K562 (cell line): Measurements from ENCODE around the gene PIEZO2. TPM values are rescaled to one million over a fixed set of nuclear protein-coding genes. Genes with fewer than 3 reads are reported as not detected.

Source experiments
- ATAC-seq: fragments of 200-7000 bp; cut with Tn5 transposase; 3 replicates; pipeline ENCODE4 v1.9.1; 2020; ENCODE audit warnings: moderate library complexity
- BruUV-seq: library from RNA; stranded (reverse); fragments of 400-500 nt; replicated peaks from 2 replicates; lab custom pipeline; 2021; lab: Mats Ljungman, UMichigan
- CTCF ChIA-PET: fragments of 300-600 bp; formaldehyde crosslinking; extraction: SDS; loops from one replicate; lab custom pipeline; 2021; ENCODE audit warnings: low intra/inter-chr PET ratio; lab: Yijun Ruan, JAX
- POLR2A ChIA-PET: fragments of 300-600, 350-650 bp; sonication (Branson Sonifier 250); formaldehyde crosslinking; extraction: SDS; loops from one replicate; lab custom pipeline; 2021; ENCODE audit warnings: antibody characterized with exemption, inconsistent platforms; lab: Yijun Ruan, JAX
- DNase-seq, 4 experiments: peaks; one replicate each; pipeline versions ENCODE4 v3.0.0 to v3.0.0-alpha.2; 2011 to 2018; ENCODE audit warnings: low spot score in 3 of 4, mixed read lengths in 3 of 4; ENCODE audit errors: extremely low read depth in 1 of 4
- FAIRE-seq: peaks from 2 replicates; lab custom pipeline; 2011; peaks lifted over from hg19 to GRCh38; lab: Jason Lieb, UNC
- H2AFZ ChIP-seq: 2 replicates; pipeline ENCODE4 v1.6.0; 2011; ENCODE audit warnings: low read depth, low read length, control low read depth, inconsistent platforms
- H3K27ac ChIP-seq: fragments of 200-600 bp; 3 replicates; pipeline ENCODE4 v1.8.0; 2011; ENCODE audit warnings: low read depth, mild to moderate bottlenecking, control low read depth, inconsistent platforms, low read length, moderate library complexity, mixed read lengths; ENCODE audit errors: extremely low read depth
- H3K27me3 ChIP-seq, 2 experiments: fragments of 300-600 bp in 1 of 2; 2 replicates in 1 of 2; 3 replicates in 1 of 2; pipeline versions ENCODE4 v1.6.0 to v1.8.0; 2011; ENCODE audit warnings: inconsistent platforms in 2 of 2, low read length in 2 of 2, mild to moderate bottlenecking in 1 of 2, mixed read lengths in 1 of 2, moderate library complexity in 1 of 2; ENCODE audit not compliant: control insufficient read depth in 2 of 2, insufficient read depth in 2 of 2
- H3K36me3 ChIP-seq: fragments of 300-600 bp; 3 replicates; pipeline ENCODE4 v1.8.0; 2011; ENCODE audit warnings: mild to moderate bottlenecking, low read length, inconsistent platforms; ENCODE audit not compliant: control insufficient read depth, insufficient read depth
- H3K4me1 ChIP-seq, 2 experiments: fragments of 200-600 bp in 1 of 2; replicated peaks in 1 of 2; 2 replicates in 1 of 2; 3 replicates in 1 of 2; pipeline versions ENCODE4 v1.5.1 to v1.8.0; 2011; ENCODE audit warnings: inconsistent platforms in 2 of 2, low read length in 2 of 2, mild to moderate bottlenecking in 1 of 2, mixed read lengths in 1 of 2, moderate library complexity in 1 of 2; ENCODE audit not compliant: control insufficient read depth in 2 of 2, insufficient read depth in 2 of 2
- H3K4me2 ChIP-seq: 2 replicates; pipeline ENCODE4 v1.6.1; 2011; ENCODE audit warnings: low read length, control low read depth, inconsistent platforms, mixed read lengths; ENCODE audit not compliant: insufficient read depth
- H3K4me3 ChIP-seq: fragments of 200-600 bp; sonication (generic), shearing (Covaris generic); 2 replicates; pipeline ENCODE4 v1.5.1; 2016; ENCODE audit warnings: control low read depth, inconsistent platforms
- H3K79me2 ChIP-seq: fragments of 200-600 bp; 3 replicates; pipeline ENCODE4 v1.8.0; 2011; ENCODE audit warnings: low read length, inconsistent platforms; ENCODE audit not compliant: control insufficient read depth, insufficient read depth
- H3K9ac ChIP-seq, 2 experiments: 2 replicates each; pipeline versions ENCODE4 v1.6.0 to v1.6.1; 2011; ENCODE audit warnings: low read depth in 2 of 2, low read length in 2 of 2, control low read depth in 1 of 2, inconsistent platforms in 1 of 2, mild to moderate bottlenecking in 1 of 2, mixed read lengths in 1 of 2; ENCODE audit not compliant: insufficient read depth in 1 of 2
- H3K9me1 ChIP-seq: one replicate; pipeline ENCODE4 v1.6.0; 2011; ENCODE audit warnings: inconsistent platforms, mild to moderate bottlenecking, low read length, moderate library complexity; ENCODE audit not compliant: control insufficient read depth, insufficient read depth
- H3K9me3 ChIP-seq: replicated peaks from 2 replicates; pipeline ENCODE4 v1.5.1; 2011; ENCODE audit warnings: low read depth, low read length, inconsistent platforms; ENCODE audit not compliant: control insufficient read depth, insufficient read depth
- H4K20me1 ChIP-seq: replicated peaks from 2 replicates; pipeline ENCODE4 v1.6.1; 2011; ENCODE audit warnings: low read length, inconsistent platforms, mixed read lengths; ENCODE audit not compliant: control insufficient read depth, insufficient read depth
- CHCHD3 ChIP-seq: fragments of 250-450 bp; sonication (Bioruptor Pico); IDR thresholded peaks from 2 replicates; pipeline ENCODE4 v2.1.2; 2022; ENCODE audit warnings: mild to moderate bottlenecking
- CREBBP ChIP-seq: IDR thresholded peaks from one replicate; pipeline ENCODE4 v1.6.1; 2012; ENCODE audit warnings: low read depth, mild to moderate bottlenecking, control low read depth, inconsistent platforms, low read length
- KDM2B ChIP-seq: fragments of 250-450 bp; sonication (Bioruptor Pico); IDR thresholded peaks from 2 replicates; pipeline ENCODE4 v1.8.0; 2021; ENCODE audit warnings: mild to moderate bottlenecking, moderate library complexity
- POLR2B ChIP-seq: fragments of 450-650 bp; IDR thresholded peaks from 2 replicates; pipeline ENCODE4 v1.6.1; 2018; ENCODE audit warnings: low read depth; ENCODE audit not compliant: partially characterized antibody
- PYGO2 ChIP-seq: fragments of 450-650 bp; IDR thresholded peaks from 2 replicates; pipeline ENCODE4 v1.6.1; 2016; ENCODE audit warnings: mild to moderate bottlenecking, missing genetic modification characterization, moderate library complexity, missing compliant biosample characterization
- RBM39 ChIP-seq: fragments of 200-400 bp; formaldehyde crosslinking; optimal IDR thresholded peaks from 2 replicates; pipeline ENCODE3; 2018; ENCODE audit warnings: low read depth, low read length
- RHOXF2B ChIP-seq: fragments of 250-450 bp; sonication (Bioruptor Pico); conservative IDR thresholded peaks from 2 replicates; pipeline ENCODE4 v1.5.1; 2021
- SLC30A9 ChIP-seq: fragments of 250-450 bp; sonication (Bioruptor Pico); IDR thresholded peaks from 2 replicates; pipeline ENCODE4 v1.8.0; 2022; ENCODE audit warnings: mild to moderate bottlenecking, moderate library complexity
- WHSC1 ChIP-seq: IDR thresholded peaks from one replicate; pipeline ENCODE4 v1.6.1; 2012; ENCODE audit warnings: low read length, control low read depth, inconsistent platforms
- ZNF140 ChIP-seq: fragments of 250-450 bp; sonication (Bioruptor Pico); IDR thresholded peaks from 2 replicates; pipeline ENCODE4 v1.8.0; 2021; ENCODE audit warnings: moderate library complexity, mild to moderate bottlenecking, inconsistent platforms
- ZNF253 ChIP-seq: fragments of 250-450 bp; sonication (Bioruptor Pico); conservative IDR thresholded peaks from 2 replicates; pipeline ENCODE4 v1.6.1; 2021; ENCODE audit warnings: mild to moderate bottlenecking
- WGBS: fragments of 100-300 bp; shearing (Covaris generic); methylation state at CpG from one replicate; pipeline ENCODE4 v1.1.6; 2016; ENCODE audit warnings: low coverage, mixed read lengths; ENCODE audit not compliant: insufficient coverage; ENCODE audit errors: missing lambda C conversion rate; 5-methylcytosine and 5-hydroxymethylcytosine counted together
- in situ Hi-C: fragments of 300-500 bp; cut with MboI; formaldehyde crosslinking; loops from 4 replicates; pipeline ENCODE4 v1.15.0; 2018; ENCODE audit warnings: inconsistent platforms, mixed read lengths
- intact Hi-C: fragments of 100-400 bp; cut with micrococcal nuclease; formaldehyde crosslinking; loops from 2 replicates; pipeline ENCODE4 v1.14.2; 2022
- polyA plus RNA-seq, 8 experiments: library from polyadenylated mRNA; depleted of rRNA in 4 of 8; stranded (reverse) in 5 of 8; unstranded in 3 of 8; fragments of >200 nt; fragmentation: Nextera tagmentation in 2 of 8; fragmentation: Illumina TruSeq in 1 of 8; extraction: Ambion mirVana in 2 of 8; extraction: Trizol in 1 of 8; gene quantifications; 2 replicates each; pipeline versions ENCODE4 v1.2.1 to v1.2.3, GENCODE V29; 2011 to 2014; ENCODE audit warnings: inconsistent platforms in 1 of 8, missing spikeins in 1 of 8
- total RNA-seq, 7 experiments: library from RNA; depleted of rRNA in 6 of 7; stranded (reverse); fragments of >200 nt in 6 of 7; fragmentation: Illumina TruSeq in 2 of 7; extraction: Trizol in 2 of 7; gene quantifications; 2 replicates each; pipeline versions ENCODE4 v1.2.1 to v1.2.3, GENCODE V29; 2011 to 2021; ENCODE audit warnings: low replicate concordance in 1 of 7
- TF ChIP-seq, protein P1 (sequence below): sonication (generic); formaldehyde crosslinking; IDR thresholded peaks from 2 replicates; pipeline ENCODE4 v1.8.1; 2023; ENCODE audit warnings: mild to moderate bottlenecking, missing genetic modification reagents
- TF ChIP-seq, protein P2 (sequence below): sonication (generic); formaldehyde crosslinking; IDR thresholded peaks from 2 replicates; pipeline ENCODE4 v1.8.0; 2022; ENCODE audit warnings: missing genetic modification reagents, mild to moderate bottlenecking, borderline replicate concordance
- TF ChIP-seq, protein P3 (sequence below): fragments of 450-650 bp; IDR thresholded peaks from 2 replicates; pipeline ENCODE4 v1.6.1; 2018; ENCODE audit not compliant: partially characterized antibody
- TF ChIP-seq, protein P4 (sequence below): fragments of 250-450 bp; sonication (Bioruptor Pico); IDR thresholded peaks from 2 replicates; pipeline ENCODE4 v1.8.0; 2022; ENCODE audit warnings: moderate library complexity, mild to moderate bottlenecking, inconsistent platforms

PIEZO2 gene
- total and polyA plus RNA-seq, 9 of the 15 experiments (the other 6 are each of a cell fraction or from before 2014, with no cell fraction given), result 0.54 to 4.1 (median 2.0) TPM

DNA sequence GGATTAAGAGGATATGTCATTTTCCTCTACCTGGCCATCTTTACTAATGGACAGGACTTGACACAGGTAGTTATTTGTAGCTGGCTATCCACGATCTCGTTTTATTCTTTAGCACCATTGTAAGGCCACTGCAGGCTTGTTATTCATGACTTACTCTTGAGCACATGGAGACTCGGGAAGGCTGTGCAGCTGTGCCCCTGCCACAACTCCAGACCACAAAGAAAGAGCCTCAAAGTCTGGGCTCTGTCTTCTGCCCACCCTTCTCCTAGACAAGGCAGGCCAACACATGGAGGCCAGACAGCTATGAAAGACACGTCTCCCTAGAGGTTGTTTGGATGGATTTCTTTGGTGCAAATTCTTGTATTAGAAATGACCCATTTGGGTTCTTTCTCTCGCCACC is 489.8 kb downstream of the PIEZO2 start:
- Histone ChIP-seq H3K9me1 (no peaks in the 10 kb centered on the region), H3K9me3 (no peaks in the 10 kb centered on the region), H2AFZ (no peak overlapping the region), H3K4me3 (no peak overlapping the region), H3K36me3 (no peaks in the 10 kb centered on the region), H3K4me1 (no peaks in the 10 kb centered on the region; a peak in 1 of 5 replicates), H4K20me1 (no peaks in the 10 kb centered on the region), H3K9ac (no peak overlapping the region), H3K27me3 (peaks cover 36 to 50% of the 10 kb centered on the region in 2 experiments), H3K79me2 (no peaks in the 10 kb centered on the region), H3K27ac (no peak overlapping the region), H3K4me2 (no peak overlapping the region)
- ATAC-seq (peak; percentile 27; the same call in 1 of the 3 replicates), DNase-seq (no peak), FAIRE-seq (no peak)
- WGBS, result 2% methylated on average over 5 of the region's 5 CpGs
- in situ Hi-C loops (no loop called here), intact Hi-C loops (no loop called here)
- POLR2A ChIA-PET, result interaction anchor here (0.6 to 1.7 kb wide), 7 partner anchors 10 to 1322 kb away, joined by 3 to 4 read pairs (median 3); partner anchors contain the start of gene IMPA2
- BruUV-seq, result no TSS peak
- CTCF ChIA-PET, result no interaction called here
- TF ChIP-seq ZNF253 (no peak), POLR2B (no peak), SLC30A9 (CRISPR knock-in tag) (no peak), ZNF140 (CRISPR knock-in tag) (no peak), PYGO2 (tag) (no peak), WHSC1 (no peak), RBM39 (no peak), RHOXF2B (CRISPR knock-in tag) (no peak), KDM2B (CRISPR knock-in tag) (no peak), CREBBP (no peak), CHCHD3 (CRISPR knock-in tag) (no peak)
- TF ChIP-seq, protein P1, sequence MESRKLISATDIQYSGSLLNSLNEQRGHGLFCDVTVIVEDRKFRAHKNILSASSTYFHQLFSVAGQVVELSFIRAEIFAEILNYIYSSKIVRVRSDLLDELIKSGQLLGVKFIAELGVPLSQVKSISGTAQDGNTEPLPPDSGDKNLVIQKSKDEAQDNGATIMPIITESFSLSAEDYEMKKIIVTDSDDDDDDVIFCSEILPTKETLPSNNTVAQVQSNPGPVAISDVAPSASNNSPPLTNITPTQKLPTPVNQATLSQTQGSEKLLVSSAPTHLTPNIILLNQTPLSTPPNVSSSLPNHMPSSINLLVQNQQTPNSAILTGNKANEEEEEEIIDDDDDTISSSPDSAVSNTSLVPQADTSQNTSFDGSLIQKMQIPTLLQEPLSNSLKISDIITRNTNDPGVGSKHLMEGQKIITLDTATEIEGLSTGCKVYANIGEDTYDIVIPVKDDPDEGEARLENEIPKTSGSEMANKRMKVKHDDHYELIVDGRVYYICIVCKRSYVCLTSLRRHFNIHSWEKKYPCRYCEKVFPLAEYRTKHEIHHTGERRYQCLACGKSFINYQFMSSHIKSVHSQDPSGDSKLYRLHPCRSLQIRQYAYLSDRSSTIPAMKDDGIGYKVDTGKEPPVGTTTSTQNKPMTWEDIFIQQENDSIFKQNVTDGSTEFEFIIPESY (CRISPR knock-in tag), result no peak
- TF ChIP-seq, protein P2, sequence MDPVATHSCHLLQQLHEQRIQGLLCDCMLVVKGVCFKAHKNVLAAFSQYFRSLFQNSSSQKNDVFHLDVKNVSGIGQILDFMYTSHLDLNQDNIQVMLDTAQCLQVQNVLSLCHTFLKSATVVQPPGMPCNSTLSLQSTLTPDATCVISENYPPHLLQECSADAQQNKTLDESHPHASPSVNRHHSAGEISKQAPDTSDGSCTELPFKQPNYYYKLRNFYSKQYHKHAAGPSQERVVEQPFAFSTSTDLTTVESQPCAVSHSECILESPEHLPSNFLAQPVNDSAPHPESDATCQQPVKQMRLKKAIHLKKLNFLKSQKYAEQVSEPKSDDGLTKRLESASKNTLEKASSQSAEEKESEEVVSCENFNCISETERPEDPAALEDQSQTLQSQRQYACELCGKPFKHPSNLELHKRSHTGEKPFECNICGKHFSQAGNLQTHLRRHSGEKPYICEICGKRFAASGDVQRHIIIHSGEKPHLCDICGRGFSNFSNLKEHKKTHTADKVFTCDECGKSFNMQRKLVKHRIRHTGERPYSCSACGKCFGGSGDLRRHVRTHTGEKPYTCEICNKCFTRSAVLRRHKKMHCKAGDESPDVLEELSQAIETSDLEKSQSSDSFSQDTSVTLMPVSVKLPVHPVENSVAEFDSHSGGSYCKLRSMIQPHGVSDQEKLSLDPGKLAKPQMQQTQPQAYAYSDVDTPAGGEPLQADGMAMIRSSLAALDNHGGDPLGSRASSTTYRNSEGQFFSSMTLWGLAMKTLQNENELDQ (CRISPR knock-in tag), result no peak
- TF ChIP-seq, protein P3, sequence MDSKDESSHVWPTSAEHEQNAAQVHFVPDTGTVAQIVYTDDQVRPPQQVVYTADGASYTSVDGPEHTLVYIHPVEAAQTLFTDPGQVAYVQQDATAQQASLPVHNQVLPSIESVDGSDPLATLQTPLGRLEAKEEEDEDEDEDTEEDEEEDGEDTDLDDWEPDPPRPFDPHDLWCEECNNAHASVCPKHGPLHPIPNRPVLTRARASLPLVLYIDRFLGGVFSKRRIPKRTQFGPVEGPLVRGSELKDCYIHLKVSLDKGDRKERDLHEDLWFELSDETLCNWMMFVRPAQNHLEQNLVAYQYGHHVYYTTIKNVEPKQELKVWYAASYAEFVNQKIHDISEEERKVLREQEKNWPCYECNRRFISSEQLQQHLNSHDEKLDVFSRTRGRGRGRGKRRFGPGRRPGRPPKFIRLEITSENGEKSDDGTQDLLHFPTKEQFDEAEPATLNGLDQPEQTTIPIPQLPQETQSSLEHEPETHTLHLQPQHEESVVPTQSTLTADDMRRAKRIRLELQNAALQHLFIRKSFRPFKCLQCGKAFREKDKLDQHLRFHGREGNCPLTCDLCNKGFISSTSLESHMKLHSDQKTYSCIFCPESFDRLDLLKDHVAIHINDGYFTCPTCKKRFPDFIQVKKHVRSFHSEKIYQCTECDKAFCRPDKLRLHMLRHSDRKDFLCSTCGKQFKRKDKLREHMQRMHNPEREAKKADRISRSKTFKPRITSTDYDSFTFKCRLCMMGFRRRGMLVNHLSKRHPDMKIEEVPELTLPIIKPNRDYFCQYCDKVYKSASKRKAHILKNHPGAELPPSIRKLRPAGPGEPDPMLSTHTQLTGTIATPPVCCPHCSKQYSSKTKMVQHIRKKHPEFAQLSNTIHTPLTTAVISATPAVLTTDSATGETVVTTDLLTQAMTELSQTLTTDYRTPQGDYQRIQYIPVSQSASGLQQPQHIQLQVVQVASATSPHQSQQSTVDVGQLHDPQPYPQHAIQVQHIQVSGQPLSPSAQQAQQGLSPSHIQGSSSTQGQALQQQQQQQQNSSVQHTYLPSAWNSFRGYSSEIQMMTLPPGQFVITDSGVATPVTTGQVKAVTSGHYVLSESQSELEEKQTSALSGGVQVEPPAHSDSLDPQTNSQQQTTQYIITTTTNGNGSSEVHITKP, result no peak
- TF ChIP-seq, protein P4, sequence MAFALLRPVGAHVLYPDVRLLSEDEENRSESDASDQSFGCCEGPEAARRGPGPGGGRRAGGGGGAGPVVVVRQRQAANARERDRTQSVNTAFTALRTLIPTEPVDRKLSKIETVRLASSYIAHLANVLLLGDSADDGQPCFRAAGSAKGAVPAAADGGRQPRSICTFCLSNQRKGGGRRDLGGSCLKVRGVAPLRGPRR (CRISPR knock-in tag), result no peak
